Pancreas (tissue), 10 donors: ENCODE measurements around the gene INPP5D. TPM values are rescaled to one million over a fixed set of nuclear protein-coding genes. Genes with fewer than 3 reads are reported as not detected.

Source experiments
- ATAC-seq, 4 donors: fragments of 200-7000 bp; cut with Tn5 transposase; one replicate each; pipeline versions ENCODE4 v1.8.0 to v1.9.1; 2020; ENCODE audit warnings: mild to moderate bottlenecking in 4 of 4, moderate library complexity in 4 of 4
- DNase-seq, 6 donors: peaks; one replicate each; pipeline ENCODE4 v3.0.0-alpha.2; 2020
- FAIRE-seq: peaks from 2 replicates; lab custom pipeline; 2012; peaks lifted over from hg19 to GRCh38; lab: Jason Lieb, UNC
- H3K27ac ChIP-seq, 4 donors: fragments of 200-600 bp; sonication (generic); 1 replicate in 3 of 4; 2 replicates in 1 of 4; pipeline versions ENCODE4 v1.5.0 to v1.8.0; 2020
- H3K27me3 ChIP-seq, 4 donors: fragments of 200-600 bp; one replicate each; pipeline ENCODE4 v1.8.0; 2021
- H3K36me3 ChIP-seq, 3 donors: fragments of 200-600 bp; sonication (generic) in 1 of 3; one replicate each; pipeline versions ENCODE4 v1.5.0 to v1.8.0; 2020 to 2021
- H3K4me1 ChIP-seq, 3 donors: fragments of 200-600 bp; one replicate each; pipeline ENCODE4 v1.8.0; 2021
- H3K4me3 ChIP-seq, 4 donors: fragments of 200-600 bp; sonication (generic) in 2 of 4; one replicate each; pipeline versions ENCODE4 v1.5.0 to v1.8.0; 2020 to 2021
- H3K9me3 ChIP-seq, 4 donors: fragments of 200-600 bp; one replicate each; pipeline ENCODE4 v1.8.0; 2021
- WGBS, 2 donors: extraction: QIAGEN DNeasy Blood & Tissue Kit; methylation state at CpG; one replicate each; pipeline ENCODE4 v1.1.7; 2013; 5-methylcytosine and 5-hydroxymethylcytosine counted together
- intact Hi-C, 3 donors: fragments of 100-400 bp; cut with DNase I; formaldehyde crosslinking; loops; one replicate each; pipeline versions ENCODE4 v1.11.1 to v1.14.2; 2022
- polyA plus RNA-seq, 2 donors: library from polyadenylated mRNA; stranded (reverse); fragments of 200-250 nt; gene quantifications; one replicate each; pipeline ENCODE4 v1.2.3, GENCODE V29; 2013
- total RNA-seq, 6 donors: library from RNA; stranded (reverse); fragmentation: NEBNext Ultra II Directional in 4 of 6; extraction: Animal tissue kit (Norgen Biotek cat#: 25700) in 4 of 6; gene quantifications; one replicate each; pipeline versions ENCODE4 v1.2.1 to v1.2.4, GENCODE V29; 2021 to 2023
- TF ChIP-seq, protein P1 (sequence below), 4 donors: fragments of 200-600 bp; sonication (generic) in 3 of 4; IDR thresholded peaks; one replicate each; pipeline versions ENCODE4 v1.5.0 to v1.8.0; 2021; ENCODE audit warnings: antibody characterized with exemption in 4 of 4
- donor health status: healthy with polysubstance abuse.
- donor health status: DM: no; HTN: no; CAD: no; lungs with moderate emphysema.
- donor health status: DM: no; HTN: no; CAD: no.
- donor health status: control.
- donor health status: control.
- donor health status: Bipolar disorder and iron deficiency.
- donor health status: DM: yes; HTN: yes; CAD: no.
- donor health status: DM: no; HTN: no; CAD: no.
- donor health status: DM: no; HTN: no; CAD: no.
- donor health status: DM: yes; HTN: yes; CAD: no.

Gene INPP5D
- total and polyA plus RNA-seq, 8 donors = 1.1 to 11.4 (median 2.3) TPM

DNA sequence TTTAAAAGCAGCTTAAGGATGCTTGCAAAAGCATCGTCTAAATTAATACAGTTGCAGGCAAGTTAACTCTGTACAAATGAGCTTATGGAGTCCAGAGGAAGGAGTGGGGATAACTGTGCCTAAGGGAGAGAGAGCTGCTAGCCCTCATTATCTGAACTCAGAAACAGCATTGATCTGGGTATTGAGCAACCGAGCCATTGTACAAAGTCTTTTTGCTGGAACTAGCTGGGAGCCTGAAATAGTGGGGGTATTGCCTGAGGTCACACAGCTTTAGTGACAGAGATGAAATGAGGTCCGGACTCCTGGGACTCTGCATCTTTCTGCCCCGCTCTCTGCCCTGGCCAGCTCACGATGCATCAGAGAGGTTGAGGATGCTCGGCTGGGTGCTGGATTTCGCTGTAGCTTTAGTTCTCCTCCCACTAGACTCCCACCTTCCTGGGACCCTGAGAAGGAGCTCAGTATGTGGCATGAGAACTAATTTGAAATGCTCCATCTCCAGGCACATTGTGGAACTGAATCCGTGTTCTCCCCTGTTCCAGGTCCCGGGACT lies 123.8 kb downstream of the INPP5D start:
- intact Hi-C loops = no loop called here
- no peak for ATAC-seq

DNA sequence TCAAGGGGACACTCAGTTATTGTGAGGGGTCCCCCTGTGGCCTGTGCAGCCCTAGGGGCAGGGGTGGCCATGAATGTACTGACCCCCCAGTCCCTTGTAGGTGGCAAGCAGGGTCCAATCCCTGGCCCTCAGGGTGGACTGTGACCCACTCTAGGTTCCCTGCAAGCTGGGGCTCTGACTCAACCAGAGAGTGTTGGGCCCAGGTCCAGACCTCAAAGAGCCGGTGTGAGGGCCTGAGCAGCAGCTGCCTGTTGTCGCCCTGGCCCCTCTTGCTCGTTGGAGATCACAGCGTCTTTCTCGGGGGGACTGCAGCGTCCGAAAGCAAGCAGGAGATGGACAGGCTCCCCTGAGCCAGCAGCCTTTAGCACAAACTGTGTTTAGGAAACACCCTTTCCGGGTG lies 124.5 kb downstream of the INPP5D start:
- FAIRE-seq (no peak), ATAC-seq (no peak), DNase-seq (peak in 1 of 6 donors; percentile 32)
- TF ChIP-seq, protein P1, sequence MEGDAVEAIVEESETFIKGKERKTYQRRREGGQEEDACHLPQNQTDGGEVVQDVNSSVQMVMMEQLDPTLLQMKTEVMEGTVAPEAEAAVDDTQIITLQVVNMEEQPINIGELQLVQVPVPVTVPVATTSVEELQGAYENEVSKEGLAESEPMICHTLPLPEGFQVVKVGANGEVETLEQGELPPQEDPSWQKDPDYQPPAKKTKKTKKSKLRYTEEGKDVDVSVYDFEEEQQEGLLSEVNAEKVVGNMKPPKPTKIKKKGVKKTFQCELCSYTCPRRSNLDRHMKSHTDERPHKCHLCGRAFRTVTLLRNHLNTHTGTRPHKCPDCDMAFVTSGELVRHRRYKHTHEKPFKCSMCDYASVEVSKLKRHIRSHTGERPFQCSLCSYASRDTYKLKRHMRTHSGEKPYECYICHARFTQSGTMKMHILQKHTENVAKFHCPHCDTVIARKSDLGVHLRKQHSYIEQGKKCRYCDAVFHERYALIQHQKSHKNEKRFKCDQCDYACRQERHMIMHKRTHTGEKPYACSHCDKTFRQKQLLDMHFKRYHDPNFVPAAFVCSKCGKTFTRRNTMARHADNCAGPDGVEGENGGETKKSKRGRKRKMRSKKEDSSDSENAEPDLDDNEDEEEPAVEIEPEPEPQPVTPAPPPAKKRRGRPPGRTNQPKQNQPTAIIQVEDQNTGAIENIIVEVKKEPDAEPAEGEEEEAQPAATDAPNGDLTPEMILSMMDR (IDR thresholded peaks at IDR 0.05) = no peak
- H3K4me3 ChIP-seq = no peak overlapping the region
- no peaks in the 10 kb centered on the region for H3K27me3 ChIP-seq
- H3K9me3 ChIP-seq = no peaks in the 10 kb centered on the region
- intact Hi-C loops = no loop called here
- WGBS, 2 donors = 78 to 83% methylated on average over 8 of the region's 8 CpGs
- H3K27ac ChIP-seq = no peak overlapping the region
- H3K36me3 ChIP-seq = no peaks in the 10 kb centered on the region
- no peaks in the 10 kb centered on the region for H3K4me1 ChIP-seq

More for the DNA sequence above, 123.8 kb downstream of the INPP5D start:
- TF ChIP-seq, protein P1 (IDR thresholded peaks at IDR 0.05) = no peak
- DNase-seq (peak in 1 of 6 donors; percentile 10), FAIRE-seq (no peak)
- H3K9me3 ChIP-seq = no peaks in the 10 kb centered on the region
- no peak overlapping the region for H3K27ac ChIP-seq
- H3K27me3 ChIP-seq = no peaks in the 10 kb centered on the region
- H3K4me1 ChIP-seq = no peaks in the 10 kb centered on the region
- 53 to 56% methylated on average over 9 of the region's 9 CpGs for WGBS, 2 donors
- H3K4me3 ChIP-seq = no peak overlapping the region
- H3K36me3 ChIP-seq = no peaks in the 10 kb centered on the region

DNA sequence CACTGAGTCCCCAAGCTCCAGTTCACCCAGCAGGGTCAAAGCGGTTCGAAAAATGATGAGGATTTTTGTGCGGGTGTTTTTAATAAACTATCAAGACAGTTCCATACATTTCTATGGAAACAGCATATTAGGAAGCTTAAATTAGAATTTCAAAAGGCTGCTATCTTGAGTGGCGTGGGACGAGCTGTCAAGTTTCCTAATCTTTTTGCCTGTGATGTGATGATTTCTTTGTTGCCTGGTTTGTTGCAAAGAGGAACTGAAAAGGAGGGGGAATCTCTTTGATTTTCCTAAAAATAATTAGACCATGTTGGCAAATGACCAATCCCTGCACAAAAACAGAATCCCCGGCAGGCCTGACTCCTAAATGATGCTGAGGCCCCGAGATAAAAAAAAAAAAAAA lies 125.2 kb downstream of the INPP5D start:
- H3K9me3 ChIP-seq = no peaks in the 10 kb centered on the region
- FAIRE-seq (no peak), ATAC-seq (no peak), DNase-seq (no peak)
- intact Hi-C loops = no loop called here
- no peaks in the 10 kb centered on the region for H3K4me1 ChIP-seq
- H3K36me3 ChIP-seq = no peaks in the 10 kb centered on the region
- no peak overlapping the region for H3K27ac ChIP-seq
- 85 to 86% methylated on average over 7 of the region's 7 CpGs for WGBS, 2 donors
- TF ChIP-seq, protein P1 (IDR thresholded peaks at IDR 0.05) = no peak
- no peaks in the 10 kb centered on the region for H3K27me3 ChIP-seq
- no peak overlapping the region for H3K4me3 ChIP-seq

DNA sequence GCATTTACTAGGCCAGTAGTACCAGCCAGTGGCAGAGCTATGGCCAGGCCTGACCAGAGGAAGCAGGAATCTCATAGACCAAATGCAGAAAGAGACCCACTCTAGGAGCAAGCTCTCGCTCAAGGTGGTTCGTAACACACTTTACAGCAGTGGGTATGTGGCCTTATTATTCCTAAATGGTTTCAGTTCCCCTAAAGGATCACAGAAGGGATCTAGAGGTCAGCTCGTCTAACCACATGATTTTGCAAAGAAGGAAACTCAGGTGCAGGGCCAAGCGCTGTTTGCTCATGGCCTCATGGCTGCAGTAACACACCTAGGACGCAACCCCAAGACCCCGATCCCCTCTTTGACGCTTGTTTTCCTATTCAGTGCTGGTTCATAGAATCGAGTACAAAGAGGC lies 125.8 kb downstream of the INPP5D start:
- H3K27me3 ChIP-seq = no peaks in the 10 kb centered on the region
- no peak overlapping the region for H3K4me3 ChIP-seq
- peak in 1 of 4 donors; percentile 29 for ATAC-seq
- intact Hi-C loops = no loop called here
- no peaks in the 10 kb centered on the region for H3K4me1 ChIP-seq
- H3K36me3 ChIP-seq = no peaks in the 10 kb centered on the region
- H3K9me3 ChIP-seq = no peaks in the 10 kb centered on the region
- DNase-seq = no peak
- no peak overlapping the region for H3K27ac ChIP-seq
- no peak for FAIRE-seq
- 85 to 93% methylated on average over 8 of the region's 8 CpGs for WGBS, 2 donors
- TF ChIP-seq, protein P1 (IDR thresholded peaks at IDR 0.05) = no peak

DNA sequence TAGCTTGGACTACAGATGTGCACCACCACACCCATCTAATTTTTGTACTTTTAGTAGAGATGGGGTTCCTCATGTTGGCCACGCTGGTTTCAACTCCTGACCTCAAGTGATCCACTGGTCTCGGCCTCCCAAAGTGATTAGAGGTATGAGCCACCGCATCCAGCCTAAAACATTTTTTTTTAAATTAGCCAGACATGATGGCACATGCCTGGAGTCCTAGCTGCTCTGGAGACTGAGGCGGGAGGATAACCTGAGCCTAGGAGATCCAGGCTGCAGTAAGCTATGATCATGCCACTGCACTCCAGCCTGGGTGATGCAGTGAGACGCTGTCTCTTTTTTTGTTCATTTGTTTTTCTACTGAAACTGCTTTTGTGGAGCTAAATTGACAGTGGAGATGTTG lies 126.7 kb downstream of the INPP5D start:
- Histone ChIP-seq H3K9me3 (no peaks in the 10 kb centered on the region), H3K4me3 (no peak overlapping the region), H3K36me3 (no peaks in the 10 kb centered on the region), H3K27ac (no peak overlapping the region), H3K27me3 (no peaks in the 10 kb centered on the region), H3K4me1 (no peaks in the 10 kb centered on the region)
- FAIRE-seq (no peak), ATAC-seq (no peak), DNase-seq (no peak)
- WGBS, 2 donors = 84 to 94% methylated on average over 5 of the region's 5 CpGs
- TF ChIP-seq, protein P1 (IDR thresholded peaks at IDR 0.05) = no peak
- intact Hi-C loops = no loop called here
